HG03565 (cell line): ENCODE results near the gene GSTCD.

Experiments
- ATAC-seq: cut with Tn5 transposase; IDR thresholded peaks from one replicate; pipeline ENCODE4 v1.9.1; 2021; ENCODE audit warnings: mild to moderate bottlenecking, moderate library complexity; ENCODE audit not compliant: unreplicated experiment

Gene GSTCD

GRCh38 chr4:105875233-105875632 is 166.6 kb downstream of the GSTCD start:
- no peak for ATAC-seq

DNA sequence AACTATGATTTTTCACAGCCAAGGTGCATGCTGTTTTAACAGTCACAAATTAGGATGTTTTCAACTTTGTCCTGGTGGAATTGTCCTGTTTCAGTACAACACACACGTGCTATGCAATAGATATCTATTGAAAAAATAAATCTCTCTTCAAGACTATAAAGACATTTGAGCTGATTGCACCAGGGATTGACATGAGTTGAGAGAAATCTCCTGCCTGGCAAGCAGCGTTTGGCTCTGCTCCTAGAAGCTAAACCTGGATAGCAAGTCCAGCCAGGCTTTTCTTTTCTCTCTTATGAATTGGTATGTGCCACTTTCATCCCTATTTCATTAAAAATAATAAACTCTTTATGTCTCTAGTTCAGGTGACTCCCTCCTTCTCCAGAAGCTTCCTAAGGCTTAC is 170.1 kb downstream of the GSTCD start:
- no peak for ATAC-seq

DNA sequence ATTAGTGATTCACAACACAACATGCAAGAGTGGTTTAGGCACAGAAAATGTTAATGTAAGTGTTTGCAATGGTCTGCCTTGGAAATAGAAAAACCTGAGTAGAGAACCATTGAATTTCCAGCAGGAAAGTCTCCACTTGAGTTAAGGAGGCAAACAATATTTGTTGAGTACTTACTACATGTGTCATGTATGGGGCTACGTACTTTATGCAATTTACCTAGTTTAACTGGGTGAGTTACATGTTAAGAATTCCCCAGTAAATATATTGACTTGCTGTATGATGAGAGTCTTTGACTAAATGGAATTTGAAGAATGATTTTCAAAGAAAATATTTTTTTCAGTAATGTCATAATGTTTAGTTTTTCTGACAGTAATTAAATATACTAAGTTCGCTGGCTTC is 178.9 kb downstream of the GSTCD start:
- ATAC-seq: no peak

GRCh38 chr4:105894660-105895582 is 186.3 kb downstream of the GSTCD start, which contains the start of gene NPNT:
NPNT (plus strand) TSS chr4:105895471; CDS start chr4:105895653, 182 bp downstream.
- peak; percentile 29 for ATAC-seq

DNA sequence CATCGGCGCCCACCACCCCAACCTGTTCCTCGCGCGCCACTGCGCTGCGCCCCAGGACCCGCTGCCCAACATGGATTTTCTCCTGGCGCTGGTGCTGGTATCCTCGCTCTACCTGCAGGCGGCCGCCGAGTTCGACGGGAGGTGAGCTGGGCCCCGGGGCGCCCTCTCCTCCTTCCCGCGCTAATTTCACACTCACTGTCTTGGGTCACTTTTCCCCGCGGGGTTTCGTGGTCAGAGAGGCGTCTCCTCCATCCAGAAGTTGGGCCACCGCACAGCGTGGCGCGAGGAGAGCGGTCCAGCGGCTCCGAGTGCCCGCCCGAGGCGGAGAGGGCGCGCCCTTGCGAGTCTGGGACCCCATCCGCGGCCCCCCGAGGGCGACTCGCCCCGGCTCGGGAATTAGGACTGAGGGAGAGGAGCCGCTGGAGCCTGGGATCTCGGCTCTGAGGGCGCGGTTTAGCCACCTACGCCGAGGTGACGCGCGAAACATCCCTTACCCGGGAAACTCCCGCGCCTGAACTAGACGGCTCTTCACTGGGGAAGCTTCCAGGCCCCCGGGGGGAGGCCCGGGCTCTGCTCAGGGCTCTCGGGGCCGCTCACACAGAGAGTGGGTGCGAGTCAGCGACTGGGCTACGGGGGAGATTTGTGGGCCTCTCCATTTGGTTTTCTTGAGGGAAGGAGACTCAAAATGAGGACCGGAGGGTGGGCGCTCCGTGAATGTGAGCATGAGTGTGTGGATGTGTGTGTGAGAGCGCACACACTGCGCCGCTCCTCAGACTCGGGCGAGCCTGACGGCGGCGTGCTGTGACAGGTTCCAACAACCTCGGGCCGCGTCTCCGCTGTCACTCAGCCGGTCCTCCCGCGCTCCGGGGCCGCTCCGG is 187.2 kb downstream of the GSTCD start:
- ATAC-seq: peak; percentile 33

- ATAC-seq: no peak
Observed at GRCh38 chr4:105896461-105896942, 187.9 kb downstream of the GSTCD start.
